Common myeloid progenitor, CD34-positive (primary cell): Measurements from ENCODE around the gene TMEM108.

ENCODE experiments used
- CTCF ChIA-PET: fragments of 350-600 bp; sonication (Branson Sonifier 250); formaldehyde crosslinking; loops from one replicate; lab custom pipeline; 2021; ENCODE audit warnings: antibody characterized with exemption; lab: Charles Lee
- POLR2A ChIA-PET: fragments of 350-600 bp; sonication (Branson Sonifier 250); formaldehyde crosslinking; loops from one replicate; lab custom pipeline; 2021; ENCODE audit warnings: antibody characterized with exemption; lab: Charles Lee
- DNase-seq, 3 donors: peaks; one replicate each; pipeline versions ENCODE4 v3.0.0 to v3.0.0-alpha.2; 2013
- H3K27ac ChIP-seq, 2 experiments: 1 replicate in 1 of 2; 2 replicates in 1 of 2; pipeline ENCODE4 v1.7.0; 2013; ENCODE audit warnings: inconsistent platforms in 2 of 2, low read length in 2 of 2, mild to moderate bottlenecking in 2 of 2, low read depth in 1 of 2, moderate library complexity in 1 of 2; ENCODE audit not compliant: severe bottlenecking in 2 of 2, insufficient read depth in 1 of 2, poor library complexity in 1 of 2
- H3K27me3 ChIP-seq, 5 experiments: replicated peaks in 2 of 5; 1 replicate in 3 of 5; 2 replicates in 2 of 5; pipeline versions ENCODE4 v1.6.1 to v1.7.0; 2013; ENCODE audit warnings: low read length in 4 of 5, mild to moderate bottlenecking in 2 of 5, moderate library complexity in 2 of 5, inconsistent platforms in 1 of 5; ENCODE audit not compliant: insufficient read depth in 5 of 5, control insufficient read depth in 4 of 5
- H3K36me3 ChIP-seq, 4 experiments: 1 replicate in 2 of 4; 2 replicates in 2 of 4; pipeline versions ENCODE4 v1.6.1 to v1.7.0; 2013; ENCODE audit warnings: low read length in 3 of 4, control low read depth in 1 of 4, mild to moderate bottlenecking in 1 of 4; ENCODE audit not compliant: control insufficient read depth in 4 of 4, insufficient read depth in 4 of 4
- H3K4me1 ChIP-seq, 4 experiments: 1 replicate in 3 of 4; 2 replicates in 1 of 4; pipeline versions ENCODE4 v1.6.1 to v1.7.1; 2013; ENCODE audit warnings: low read length in 3 of 4, mild to moderate bottlenecking in 3 of 4, control low read depth in 1 of 4, inconsistent platforms in 1 of 4, moderate library complexity in 1 of 4; ENCODE audit not compliant: control insufficient read depth in 4 of 4, insufficient read depth in 4 of 4; ENCODE audit errors: control extremely low read depth in 1 of 4
- H3K4me3 ChIP-seq, 7 experiments: 1 replicate in 4 of 7; 2 replicates in 3 of 7; pipeline versions ENCODE4 v1.5.1 to v1.7.0; 2013; ENCODE audit warnings: mild to moderate bottlenecking in 7 of 7, low read length in 6 of 7, moderate library complexity in 6 of 7, inconsistent platforms in 2 of 7, low read depth in 2 of 7, control low read depth in 1 of 7; ENCODE audit not compliant: insufficient read depth in 4 of 7, control insufficient read depth in 1 of 7; ENCODE audit errors: extremely low read depth in 1 of 7
- H3K9me3 ChIP-seq, 5 experiments: 1 replicate in 4 of 5; 2 replicates in 1 of 5; pipeline versions ENCODE4 v1.6.1 to v1.7.1; 2013; ENCODE audit warnings: low read length in 4 of 5, mild to moderate bottlenecking in 2 of 5, inconsistent platforms in 1 of 5, low read depth in 1 of 5, moderate library complexity in 1 of 5; ENCODE audit not compliant: control insufficient read depth in 4 of 5, insufficient read depth in 2 of 5; ENCODE audit errors: control extremely low read depth in 1 of 5
- WGBS: methylation state at CpG from one replicate; pipeline ENCODE4 v1.1.5; 2013; ENCODE audit not compliant: insufficient coverage; 5-methylcytosine and 5-hydroxymethylcytosine counted together

TMEM108 gene

GRCh38 chr3:133386876-133387275 lies 348.7 kb downstream of the TMEM108 start:
- DNase-seq: no peak
- H3K36me3 ChIP-seq: no peaks in the 10 kb centered on the region
- no peak overlapping the region for H3K4me3 ChIP-seq
- ChIA-PET CTCF (interaction anchor here (0.7 to 5.7 kb wide), 9 partner anchors 9 to 660 kb away, joined by 3 to 42 read pairs (median 7); no protein-coding TSS in a partner anchor), POLR2A (no interaction called here)
- H3K9me3 ChIP-seq: no peaks in the 10 kb centered on the region
- peaks cover 0 to 6% (median 0%) of the 10 kb centered on the region in 5 experiments for H3K27me3 ChIP-seq
- peaks cover 0 to 4% (median 0%) of the 10 kb centered on the region in 4 experiments for H3K4me1 ChIP-seq
- H3K27ac ChIP-seq: no peak overlapping the region

DNA sequence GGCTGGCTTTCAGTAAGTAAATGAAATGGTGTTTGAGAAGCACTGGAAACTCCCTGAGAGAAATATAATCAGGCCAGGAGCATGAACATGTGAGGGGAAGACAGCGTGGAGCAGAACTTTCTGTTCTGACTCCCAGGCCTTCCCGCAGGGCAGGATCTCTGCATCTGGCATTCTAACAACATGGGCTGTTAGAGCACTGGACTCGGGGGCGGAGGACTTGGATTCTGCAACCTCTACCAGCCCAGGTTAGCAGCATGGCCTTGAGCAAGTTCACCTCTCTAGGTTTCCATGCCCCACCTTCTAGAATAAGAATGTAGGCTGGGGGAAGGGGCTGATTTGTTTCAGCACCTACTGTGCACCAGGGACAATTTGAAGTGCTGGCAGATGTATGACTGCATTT lies 349.1 kb downstream of the TMEM108 start:
- WGBS: 95% methylated on average over 4 of the region's 4 CpGs
- Histone ChIP-seq H3K9me3 (no peaks in the 10 kb centered on the region), H3K4me3 (no peak overlapping the region), H3K27me3 (peaks cover 0 to 3% (median 0%) of the 10 kb centered on the region in 5 experiments), H3K4me1 (peaks cover 0 to 4% (median 0%) of the 10 kb centered on the region in 4 experiments), H3K36me3 (no peaks in the 10 kb centered on the region), H3K27ac (no peak overlapping the region)
- ChIA-PET CTCF (interaction anchor here (0.7 to 5.7 kb wide), 10 partner anchors 16 to 664 kb away, joined by 3 to 42 read pairs (median 7); no protein-coding TSS in a partner anchor), POLR2A (no interaction called here)
- DNase-seq: no peak

- 90% methylated on average over 4 of the region's 4 CpGs for WGBS
These were observed 350.7 kb downstream of the TMEM108 start for GRCh38 chr3:133388696-133389395.

DNA sequence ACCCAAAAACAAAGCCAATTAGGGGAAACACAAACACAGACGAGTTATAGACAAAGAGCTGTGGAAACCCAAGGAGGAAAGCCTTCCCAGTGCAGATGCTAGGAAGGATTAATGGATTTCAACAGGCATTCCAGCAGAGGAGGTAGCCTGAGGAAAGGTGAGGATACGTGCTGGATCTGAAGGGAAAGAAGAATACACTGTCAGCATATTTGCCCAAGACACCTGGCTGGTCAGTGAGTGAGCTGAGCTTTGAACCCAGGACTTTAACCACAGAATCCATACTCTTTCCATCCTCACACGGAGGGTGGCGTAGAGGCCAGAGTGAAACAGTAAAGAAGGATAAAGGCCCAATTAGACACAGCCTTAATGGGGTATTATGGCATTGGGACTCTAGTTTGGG lies 352.5 kb downstream of the TMEM108 start:
- DNase-seq: no peak
- no peaks in the 10 kb centered on the region for H3K9me3 ChIP-seq
- 96% methylated on average over 3 of the region's 4 CpGs for WGBS
- ChIA-PET POLR2A (no interaction called here), CTCF (interaction anchor here (1.5 to 7.1 kb wide), 3 partner anchors 8 to 660 kb away, joined by 3 to 30 read pairs (median 16); no protein-coding TSS in a partner anchor)
- H3K27me3 ChIP-seq: peaks cover 0 to 3% (median 0%) of the 10 kb centered on the region in 5 experiments
- H3K27ac ChIP-seq: no peak overlapping the region
- H3K4me1 ChIP-seq: no peaks in the 10 kb centered on the region
- no peak overlapping the region for H3K4me3 ChIP-seq
- H3K36me3 ChIP-seq: no peaks in the 10 kb centered on the region

More at GRCh38 chr3:133388696-133389395, 350.7 kb downstream of the TMEM108 start:
- DNase-seq: no peak
- no peaks in the 10 kb centered on the region for H3K36me3 ChIP-seq
- no peak overlapping the region for H3K4me3 ChIP-seq
- ChIA-PET POLR2A (no interaction called here), CTCF (interaction anchor here (1.0 to 3.9 kb wide), 6 partner anchors 9 to 663 kb away, joined by 3 to 16 read pairs (median 5); no protein-coding TSS in a partner anchor)
- no peak overlapping the region for H3K27ac ChIP-seq
- peaks cover 0 to 3% (median 0%) of the 10 kb centered on the region in 5 experiments for H3K27me3 ChIP-seq
- no peaks in the 10 kb centered on the region for H3K9me3 ChIP-seq
- H3K4me1 ChIP-seq: peaks cover 0 to 4% (median 0%) of the 10 kb centered on the region in 4 experiments

DNA sequence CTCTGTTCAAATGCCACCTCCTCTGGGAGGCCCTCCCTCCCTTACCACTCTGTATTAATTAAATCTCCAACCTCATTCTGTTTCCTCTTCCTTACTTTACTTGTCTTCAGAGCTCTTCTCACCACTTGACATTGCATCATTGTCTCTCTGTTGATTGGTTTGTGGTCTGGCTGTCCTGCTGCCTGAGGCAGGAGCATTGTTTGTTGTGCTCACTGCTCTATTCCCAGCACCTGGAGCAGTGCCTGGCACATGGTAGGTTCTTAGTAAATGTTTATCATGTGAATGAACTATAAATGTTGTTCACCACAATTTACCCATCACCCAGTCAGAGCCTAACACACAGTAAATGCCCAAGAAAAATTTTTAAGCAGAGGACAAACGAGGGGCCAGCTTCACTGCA lies 355.0 kb downstream of the TMEM108 start:
- Histone ChIP-seq H3K36me3 (no peaks in the 10 kb centered on the region), H3K4me3 (no peak overlapping the region), H3K4me1 (no peaks in the 10 kb centered on the region), H3K27me3 (peaks cover 0 to 3% (median 0%) of the 10 kb centered on the region in 5 experiments), H3K27ac (no peak overlapping the region), H3K9me3 (no peaks in the 10 kb centered on the region)
- CTCF ChIA-PET: interaction anchor here (0.9 to 7.1 kb wide), 2 partner anchors 11 to 23 kb away, joined by 3 to 30 read pairs; no protein-coding TSS in a partner anchor
- DNase-seq: no peak
- WGBS: 100% methylated on average over 1 of the region's 1 CpG
- POLR2A ChIA-PET: interaction anchor here (0.6 kb wide), 1 partner anchor 9 kb away, joined by 3 read pairs; no protein-coding TSS in a partner anchor

DNA sequence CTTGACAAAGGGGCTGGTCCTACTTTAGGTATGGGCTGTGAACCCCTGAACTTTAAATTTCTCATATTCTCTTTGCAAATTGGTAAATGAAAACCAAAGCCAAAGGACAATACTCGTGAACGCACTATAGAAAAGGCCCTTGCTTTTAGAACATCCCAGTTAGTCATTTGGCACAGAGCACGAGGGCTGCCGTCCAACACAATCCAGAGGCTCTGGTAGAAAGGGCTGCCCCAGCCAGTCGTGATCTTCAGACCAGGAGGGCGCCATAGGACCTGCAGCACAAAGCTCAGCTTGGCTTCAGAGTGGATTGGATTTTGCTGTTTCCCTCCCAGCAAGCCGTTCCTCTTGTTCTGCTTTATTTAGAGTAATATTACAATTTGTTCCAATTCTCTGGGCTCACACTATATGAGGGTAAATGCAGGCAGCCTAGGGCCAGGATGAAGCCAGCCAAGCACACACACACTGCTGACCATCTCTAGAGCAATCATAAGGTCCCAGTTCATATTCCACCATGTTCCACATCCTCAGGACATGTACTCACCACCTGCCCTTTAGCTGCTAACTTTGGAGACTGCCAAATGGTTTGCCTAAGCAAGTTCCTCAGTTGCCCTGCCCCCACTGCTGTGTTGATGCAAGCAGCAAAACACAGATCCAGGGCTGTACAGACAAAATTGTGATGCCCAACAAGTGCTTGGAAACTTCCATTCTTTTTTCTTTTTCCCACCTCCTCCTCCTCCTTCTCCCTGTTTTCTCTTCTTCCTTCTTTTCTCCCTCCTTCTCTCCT lies 355.7 kb downstream of the TMEM108 start:
- POLR2A ChIA-PET: interaction anchor here (0.6 kb wide), 1 partner anchor 8 kb away, joined by 3 read pairs; no protein-coding TSS in a partner anchor
- WGBS: 96% methylated on average over 6 of the region's 7 CpGs
- CTCF ChIA-PET: interaction anchor here (1.2 to 7.1 kb wide), 2 partner anchors 11 to 667 kb away, joined by 6 to 30 read pairs; no protein-coding TSS in a partner anchor

More for the DNA sequence above, 355.7 kb downstream of the TMEM108 start:
- DNase-seq: no peak
- Histone ChIP-seq H3K27me3 (peaks cover 0 to 6% (median 0%) of the 10 kb centered on the region in 5 experiments), H3K4me1 (no peaks in the 10 kb centered on the region), H3K27ac (no peak overlapping the region), H3K4me3 (no peak overlapping the region), H3K36me3 (no peaks in the 10 kb centered on the region), H3K9me3 (no peaks in the 10 kb centered on the region)
